Neural cell (in vitro differentiated cells): ENCODE data around the gene PRODH2. TPM values are rescaled to one million over a fixed set of nuclear protein-coding genes. Genes with fewer than 3 reads are reported as not detected.

Source experiments
- H2AFZ ChIP-seq: fragments of 200-600, 300-800 bp; sonication (generic), shearing (Covaris generic); 2 replicates; pipeline ENCODE4 v1.6.0; 2014; ENCODE audit warnings: low read depth, mild to moderate bottlenecking, antibody characterized with exemption, low read length, moderate library complexity
- H3F3A ChIP-seq: fragments of 200-600 bp; shearing (Covaris generic); 2 replicates; pipeline ENCODE4 v1.6.1; 2016; ENCODE audit warnings: mild to moderate bottlenecking, moderate library complexity, mixed read lengths, antibody characterized with exemption, low read length; ENCODE audit not compliant: insufficient read depth, poor library complexity, severe bottlenecking
- H3K27ac ChIP-seq: fragments of 200-600, 300-800 bp; sonication (generic), shearing (Covaris generic); 2 replicates; pipeline ENCODE4 v1.5.1; 2014; ENCODE audit warnings: mild to moderate bottlenecking, low read length, moderate library complexity
- H3K27me3 ChIP-seq: fragments of 300-800, 200-600 bp; sonication (generic), shearing (Covaris generic); 2 replicates; pipeline ENCODE4 v1.6.0; 2014; ENCODE audit warnings: mild to moderate bottlenecking, low read depth, low read length, moderate library complexity; ENCODE audit not compliant: insufficient read depth
- H3K36me3 ChIP-seq: fragments of 300-800, 200-600 bp; sonication (generic), shearing (Covaris generic); 2 replicates; pipeline ENCODE4 v1.5.1; 2014; ENCODE audit warnings: mild to moderate bottlenecking, antibody characterized with exemption, low read length, moderate library complexity; ENCODE audit not compliant: insufficient read depth
- H3K4me2 ChIP-seq: fragments of 300-800, 200-600 bp; sonication (generic), shearing (Covaris generic); 2 replicates; pipeline ENCODE4 v1.6.0; 2014; ENCODE audit warnings: mild to moderate bottlenecking, low read length
- H3K4me3 ChIP-seq: fragments of 300-800, 200-600 bp; sonication (generic), shearing (Covaris generic); 2 replicates; pipeline ENCODE4 v1.5.1; 2014; ENCODE audit warnings: mild to moderate bottlenecking, low read length, moderate library complexity
- H3K79me2 ChIP-seq: fragments of 200-600 bp; shearing (Covaris generic); replicated peaks from 2 replicates; pipeline ENCODE4 v1.6.0; 2014; ENCODE audit warnings: mild to moderate bottlenecking, low read length, moderate library complexity; ENCODE audit not compliant: insufficient read depth
- H3K9ac ChIP-seq: fragments of 300-800, 200-600 bp; sonication (generic), shearing (Covaris generic); 2 replicates; pipeline ENCODE4 v1.6.1; 2016; ENCODE audit warnings: mild to moderate bottlenecking, low read length, mixed read lengths
- H3K9me2 ChIP-seq: fragments of 200-600 bp; shearing (Covaris generic); 2 replicates; pipeline ENCODE4 v1.6.1; 2016; ENCODE audit warnings: mild to moderate bottlenecking, low read length, mixed read lengths; ENCODE audit not compliant: insufficient read depth
- H3K9me3 ChIP-seq: fragments of 200-600, 300-800 bp; sonication (generic), shearing (Covaris generic); 2 replicates; pipeline ENCODE4 v1.6.1; 2016; ENCODE audit warnings: mild to moderate bottlenecking, mixed run types, low read length, moderate library complexity, mixed read lengths
- H4K20me1 ChIP-seq: fragments of 200-600 bp; shearing (Covaris generic); 2 replicates; pipeline ENCODE4 v1.6.1; 2016; ENCODE audit warnings: mild to moderate bottlenecking, mixed run types; ENCODE audit not compliant: insufficient read depth
- CTCF ChIP-seq: fragments of 450-650 bp; IDR thresholded peaks from 2 replicates; pipeline ENCODE4 v1.5.1; 2014; ENCODE audit warnings: antibody characterized with exemption, mild to moderate bottlenecking, moderate library complexity; ENCODE audit not compliant: poor library complexity, severe bottlenecking
- EP300 ChIP-seq: fragments of 450-650 bp; conservative IDR thresholded peaks from 2 replicates; pipeline ENCODE4 v1.6.1; 2014; ENCODE audit warnings: antibody characterized with exemption, mild to moderate bottlenecking, moderate library complexity; ENCODE audit not compliant: poor library complexity, severe bottlenecking
- EZH2 ChIP-seq: fragments of 200-600, 300-800 bp; shearing (Covaris generic), sonication (generic); IDR thresholded peaks from 2 replicates; pipeline ENCODE4 v1.6.1; 2014; ENCODE audit warnings: antibody characterized with exemption, low read length, borderline replicate concordance, mild to moderate bottlenecking; ENCODE audit not compliant: insufficient read depth, poor library complexity, severe bottlenecking
- MXI1 ChIP-seq: fragments of 450-650 bp; conservative IDR thresholded peaks from 2 replicates; pipeline ENCODE4 v1.6.1; 2014; ENCODE audit warnings: antibody characterized with exemption, mild to moderate bottlenecking; ENCODE audit not compliant: poor library complexity, severe bottlenecking
- POLR2AphosphoS5 ChIP-seq: IDR thresholded peaks from 2 replicates; pipeline ENCODE4 v1.6.1; 2012
- RAD21 ChIP-seq: fragments of 450-650 bp; conservative IDR thresholded peaks from 2 replicates; pipeline ENCODE4 v1.6.1; 2014; ENCODE audit warnings: antibody characterized with exemption, mild to moderate bottlenecking, moderate library complexity
- REST ChIP-seq: IDR thresholded peaks from 2 replicates; pipeline ENCODE4 v1.6.1; 2012; ENCODE audit warnings: borderline replicate concordance
- SMC3 ChIP-seq: fragments of 450-650 bp; conservative IDR thresholded peaks from 2 replicates; pipeline ENCODE4 v1.6.1; 2014; ENCODE audit warnings: antibody characterized with exemption, mild to moderate bottlenecking, moderate library complexity; ENCODE audit not compliant: poor library complexity
- TAF1 ChIP-seq: IDR thresholded peaks from 2 replicates; pipeline ENCODE4 v1.6.1; 2012; ENCODE audit warnings: low read depth
- polyA plus RNA-seq: library from polyadenylated mRNA; depleted of rRNA; stranded (reverse); fragments of >200 nt; gene quantifications from 2 replicates; pipeline ENCODE4 v1.2.3, GENCODE V29; 2014

PRODH2 gene
- polyA plus RNA-seq, 1 donor from 2014 or later, result not detected

GRCh38 chr19:35813043-35813890 lies 622 bp upstream of the PRODH2 start:
- no peaks in the 10 kb centered on the region for H3K36me3 ChIP-seq
- H3K9me3 ChIP-seq, result no peaks in the 10 kb centered on the region
- TF ChIP-seq RAD21 (no peak), CTCF (no peak), EP300 (no peak), TAF1 (no peak), EZH2 (no peak), POLR2AphosphoS5 (no peak), MXI1 (no peak), REST (no peak), SMC3 (no peak)

GRCh38 chr19:35811317-35812219 lies 1.1 kb downstream of the PRODH2 start:
- Histone ChIP-seq H3K27me3 (no peaks in the 10 kb centered on the region), H3K36me3 (no peaks in the 10 kb centered on the region), H3K9me3 (no peaks in the 10 kb centered on the region), H2AFZ (no peak overlapping the region), H3K27ac (no peak overlapping the region), H3K9ac (no peak overlapping the region), H4K20me1 (no peaks in the 10 kb centered on the region), H3K4me3 (no peak overlapping the region), H3K79me2 (no peaks in the 10 kb centered on the region), H3K4me2 (no peak overlapping the region), H3F3A (no peaks in the 10 kb centered on the region), H3K9me2 (no peaks in the 10 kb centered on the region)
- TF ChIP-seq EZH2 (no peak), REST (no peak), SMC3 (no peak), POLR2AphosphoS5 (no peak), MXI1 (no peak), EP300 (no peak), CTCF (no peak), TAF1 (no peak)

More at GRCh38 chr19:35813043-35813890, 622 bp upstream of the PRODH2 start:
- Histone ChIP-seq H2AFZ (no peak overlapping the region), H3K9ac (no peak overlapping the region), H3K4me3 (no peak overlapping the region), H3K27ac (no peak overlapping the region), H3K27me3 (no peaks in the 10 kb centered on the region), H3F3A (no peaks in the 10 kb centered on the region), H3K9me2 (no peaks in the 10 kb centered on the region), H3K79me2 (no peaks in the 10 kb centered on the region), H4K20me1 (no peaks in the 10 kb centered on the region), H3K4me2 (no peak overlapping the region)
